ENCODE results near the gene PPP2R3B. TPM values are rescaled to one million over a fixed set of nuclear protein-coding genes. Genes with fewer than 3 reads are reported as not detected.

PPP2R3B gene
- total RNA-seq, 2 donors from 2014 or later = 72.5 to 98.7 TPM

GRCh38 chrX:285076-285677 is 101.5 kb downstream of the PPP2R3B start:
- H3K27ac ChIP-seq (ENCODE audit: low read depth, low read length) = no peak overlapping the region
- Mint-ChIP-seq H3K9me3 (no peaks in the 10 kb centered on the region), H3K4me1 (peaks cover 2% of the 10 kb centered on the region), H3K4me3 (no peak overlapping the region), H3K27me3 (ENCODE audit: insufficient read depth) (no peaks in the 10 kb centered on the region), H3K27ac (peak overlapping the region; percentile 35), H3K36me3 (ENCODE audit: low read depth) (peaks cover 50% of the 10 kb centered on the region)
- no peak overlapping the region for H3K4me3 ChIP-seq (ENCODE audit: low read length)
- H3K9ac ChIP-seq (ENCODE audit: extremely low read depth, low read length, poor library complexity, severe bottlenecking) = no peak overlapping the region
- 91 to 98% methylated on average over 9 to 13 of the region's 13 CpGs for WGBS, 2 experiments (ENCODE audit: insufficient coverage in 1 of 2, insufficient read length in 1 of 2)
- H3K4me1 ChIP-seq (ENCODE audit: control insufficient read depth, insufficient read depth, low read length) = no peaks in the 10 kb centered on the region
- peaks cover 55% of the 10 kb centered on the region for H3K36me3 ChIP-seq (ENCODE audit: control insufficient read depth, insufficient read depth, low read length)
- no peak for DNase-seq
- TF ChIP-seq CTCF (conservative IDR thresholded peaks at IDR 0.05) = no peak
- no peaks in the 10 kb centered on the region for H3K27me3 ChIP-seq (ENCODE audit: control insufficient read depth, insufficient read depth, low read length, poor library complexity, severe bottlenecking)
- H3K9me3 ChIP-seq (ENCODE audit: control insufficient read depth, low read length) = no peaks in the 10 kb centered on the region

Other genes with a start within 250 kb of the PPP2R3B start
- gene PLCXD1, start 105.5 kb downstream of the PPP2R3B start, total RNA-seq = 10 to 100 TPM; 70.3 to 96.9 TPM
- gene GTPBP6, start 68.1 kb downstream of the PPP2R3B start, total RNA-seq = 10 to 100 TPM; 58.8 to 61.0 TPM
- gene SHOX, start 243.9 kb upstream of the PPP2R3B start, total RNA-seq = not detected